Neural progenitor cell (in vitro differentiated cells): Measurements from ENCODE around the gene SLC7A6.

Experiments
- CTCF ChIP-seq: fragments of 200-600 bp; sonication (generic); IDR thresholded peaks from 2 replicates; pipeline ENCODE4 v1.5.1; 2017; ENCODE audit warnings: antibody characterized with exemption, mild to moderate bottlenecking
- EZH2 ChIP-seq: fragments of 200-600 bp; sonication (generic); IDR thresholded peaks from 2 replicates; pipeline ENCODE4 v1.6.1; 2017; ENCODE audit warnings: antibody characterized with exemption, mild to moderate bottlenecking, moderate library complexity
- EZH2phosphoT487 ChIP-seq: fragments of 200-600 bp; sonication (generic); IDR thresholded peaks from 2 replicates; pipeline ENCODE4 v1.6.1; 2017; ENCODE audit warnings: antibody characterized with exemption

- TF ChIP-seq EZH2phosphoT487 (no peak), CTCF (no peak), EZH2 (no peak)
These were observed 68.2 kb downstream of the SLC7A6 start for GRCh38 chr16:68332411-68333121.
